Measurements from ENCODE around the gene COL24A1. TPM values are rescaled to one million over a fixed set of nuclear protein-coding genes. Genes with fewer than 3 reads are reported as not detected.

COL24A1 gene
- total and polyA plus RNA-seq, 2 of the 8 experiments (the other 6 are each of a cell fraction or from before 2014, with no cell fraction given): 0.23 to 1.1 TPM

DNA sequence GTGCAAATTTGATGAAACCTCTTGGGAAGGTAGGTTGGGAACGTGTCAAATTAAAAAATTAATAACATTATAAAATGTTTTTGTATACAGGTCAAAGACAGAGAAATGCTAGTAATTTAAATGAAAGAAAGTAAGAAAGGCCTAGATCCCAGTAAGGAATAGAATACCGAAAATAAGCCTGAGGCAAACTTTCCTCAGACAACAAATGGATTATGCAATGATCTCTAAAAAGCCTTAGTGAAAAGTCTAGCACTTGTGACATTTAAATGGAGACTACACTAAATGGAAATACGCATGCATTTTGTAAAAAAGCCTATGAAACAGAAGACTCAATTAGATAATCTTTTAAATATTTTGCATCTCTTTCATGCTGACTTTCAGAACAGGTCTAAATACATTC is 309.9 kb downstream of the COL24A1 start:
- Histone ChIP-seq H2BK120ac (replicated peaks; ENCODE audit: low read depth, low read length) (no peak overlapping the region), H3K4me1 (replicated peaks in 1 of 4; ENCODE audit: control insufficient read depth in 3 of 4, insufficient read depth in 4 of 4, low read length in 3 of 4) (no peaks in the 10 kb centered on the region), H2BK12ac (ENCODE audit: low read depth, low read length) (no peak overlapping the region), H3K4ac (replicated peaks; ENCODE audit: insufficient read length, low read depth, low read length) (no peak overlapping the region), H2BK20ac (ENCODE audit: low read length) (no peak overlapping the region), H3K9me3 (ENCODE audit: insufficient read depth in 2 of 2, low read depth in 1 of 2, low read length in 1 of 2) (no peaks in the 10 kb centered on the region), H3K4me2 (ENCODE audit: insufficient read depth in 1 of 2, low read depth in 2 of 2, low read length in 2 of 2) (no peak overlapping the region), H3K18ac (ENCODE audit: extremely low read depth, low read length) (no peak overlapping the region), H4K20me1 (replicated peaks in 1 of 2; ENCODE audit: control insufficient read depth in 1 of 2, insufficient read depth in 2 of 2, low read length in 2 of 2) (no peaks in the 10 kb centered on the region), H2AK5ac (ENCODE audit: low read depth, low read length) (no peak overlapping the region), H3K9ac (replicated peaks in 1 of 4; ENCODE audit: extremely low read depth in 1 of 4, low read depth in 3 of 4, low read length in 3 of 4) (no peak overlapping the region), H3K23me2 (ENCODE audit: low read depth, low read length) (no peaks in the 10 kb centered on the region), H3K79me2 (ENCODE audit: control insufficient read depth in 1 of 2, insufficient read depth in 2 of 2, low read length in 2 of 2) (no peaks in the 10 kb centered on the region), H2AFZ (ENCODE audit: low read length) (no peak overlapping the region), H3K27ac (ENCODE audit: low read depth, low read length) (no peak overlapping the region), H3K56ac (replicated peaks; ENCODE audit: insufficient read length, low read depth, low read length) (no peak overlapping the region), H3K23ac (ENCODE audit: insufficient read length) (no peak overlapping the region), H4K5ac (ENCODE audit: insufficient read length, low read depth, low read length) (no peak overlapping the region), H4K91ac (replicated peaks; ENCODE audit: insufficient read length, low read length) (no peak overlapping the region), H3K4me3 (ENCODE audit: extremely low read depth in 1 of 4, insufficient read depth in 2 of 4, low read depth in 3 of 4, low read length in 4 of 4) (no peak overlapping the region), H2BK5ac (ENCODE audit: low read depth, low read length) (no peak overlapping the region), H4K8ac (ENCODE audit: extremely low read depth, insufficient read depth, low read length) (no peak overlapping the region), H3K36me3 (ENCODE audit: control insufficient read depth in 2 of 4, insufficient read depth in 4 of 4, low read length in 3 of 4) (no peaks in the 10 kb centered on the region), H3K27me3 (replicated peaks in 1 of 4; ENCODE audit: control insufficient read depth in 3 of 4, extremely low read depth in 1 of 4, insufficient read depth in 3 of 4, low read length in 3 of 4) (no peaks in the 10 kb centered on the region), H3K79me1 (ENCODE audit: low read depth, low read length) (no peaks in the 10 kb centered on the region), H2BK15ac (ENCODE audit: low read length) (no peak overlapping the region), H3K14ac (ENCODE audit: insufficient read length) (no peak overlapping the region)
- no peak for FAIRE-seq
- ChIA-PET POLR2A (ENCODE audit: partially characterized antibody) (no interaction called here), CTCF (ENCODE audit: partially characterized antibody) (no interaction called here)
- no peak for DNase-seq (ENCODE audit: low read depth in 1 of 2, low spot score in 2 of 2)
- 84% methylated on average over 3 of the region's 3 CpGs; no CpG with 5 or more reads in 1 of the 2 experiments for WGBS, 2 experiments (ENCODE audit: extremely low coverage in 1 of 2, insufficient coverage in 1 of 2, insufficient read length in 1 of 2, insufficient replicate concordance in 2 of 2, low coverage in 1 of 2, low lambda C conversion rate in 2 of 2, missing lambda C conversion rate in 1 of 2)
- TF ChIP-seq KDM1A (IDR thresholded peaks at IDR 0.05; ENCODE audit: borderline replicate concordance, low read length) (no peak), CHD1 (IDR thresholded peaks at IDR 0.05; ENCODE audit: low read depth, low read length) (no peak), TAF7 (optimal IDR thresholded peaks at IDR 0.05; ENCODE audit: borderline replicate concordance, low read depth, low read length) (no peak), CBX5 (IDR thresholded peaks at IDR 0.05; ENCODE audit: low read depth, low read length) (no peak), CREB1 (IDR thresholded peaks at IDR 0.05) (no peak), RXRA (IDR thresholded peaks at IDR 0.05; ENCODE audit: insufficient read depth, low read depth, low read length) (no peak), SIX5 (IDR thresholded peaks at IDR 0.05; ENCODE audit: low read depth, low read length) (no peak), SAP30 (IDR thresholded peaks at IDR 0.05; ENCODE audit: insufficient read depth, insufficient replicate concordance, low read length) (no peak), RFX5 (IDR thresholded peaks at IDR 0.05; ENCODE audit: borderline replicate concordance, low read depth, low read length) (no peak), TAF1 (IDR thresholded peaks at IDR 0.05; ENCODE audit: low read depth, low read length) (no peak), GTF2F1 (IDR thresholded peaks at IDR 0.05; ENCODE audit: borderline replicate concordance, low read depth, low read length) (no peak), SP1 (IDR thresholded peaks at IDR 0.05; ENCODE audit: low read depth, low read length) (no peak), BACH1 (IDR thresholded peaks at IDR 0.05; ENCODE audit: low read length) (no peak)
- TF ChIP-seq, protein P1, sequence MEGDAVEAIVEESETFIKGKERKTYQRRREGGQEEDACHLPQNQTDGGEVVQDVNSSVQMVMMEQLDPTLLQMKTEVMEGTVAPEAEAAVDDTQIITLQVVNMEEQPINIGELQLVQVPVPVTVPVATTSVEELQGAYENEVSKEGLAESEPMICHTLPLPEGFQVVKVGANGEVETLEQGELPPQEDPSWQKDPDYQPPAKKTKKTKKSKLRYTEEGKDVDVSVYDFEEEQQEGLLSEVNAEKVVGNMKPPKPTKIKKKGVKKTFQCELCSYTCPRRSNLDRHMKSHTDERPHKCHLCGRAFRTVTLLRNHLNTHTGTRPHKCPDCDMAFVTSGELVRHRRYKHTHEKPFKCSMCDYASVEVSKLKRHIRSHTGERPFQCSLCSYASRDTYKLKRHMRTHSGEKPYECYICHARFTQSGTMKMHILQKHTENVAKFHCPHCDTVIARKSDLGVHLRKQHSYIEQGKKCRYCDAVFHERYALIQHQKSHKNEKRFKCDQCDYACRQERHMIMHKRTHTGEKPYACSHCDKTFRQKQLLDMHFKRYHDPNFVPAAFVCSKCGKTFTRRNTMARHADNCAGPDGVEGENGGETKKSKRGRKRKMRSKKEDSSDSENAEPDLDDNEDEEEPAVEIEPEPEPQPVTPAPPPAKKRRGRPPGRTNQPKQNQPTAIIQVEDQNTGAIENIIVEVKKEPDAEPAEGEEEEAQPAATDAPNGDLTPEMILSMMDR (IDR thresholded peaks at IDR 0.05; ENCODE audit: control extremely low read depth in 1 of 3, insufficient read depth in 1 of 3, low read depth in 1 of 3, low read length in 3 of 3): no peak

Data from H1 (cell line).